Endothelial cell of umbilical vein (primary cell): ENCODE results near the gene SCARF1. TPM values are rescaled to one million over a fixed set of nuclear protein-coding genes. Genes with fewer than 3 reads are reported as not detected.

Experiments used
- BruUV-seq: library from RNA; stranded (reverse); fragments of 400-500 nt; replicated peaks from 2 replicates; lab custom pipeline; 2021; lab: Mats Ljungman, UMichigan
- CTCF ChIA-PET: fragments of 300-600, 350-600 bp; sonication (Branson Sonifier 250); formaldehyde crosslinking; loops from one replicate; lab custom pipeline; 2021; ENCODE audit warnings: antibody characterized with exemption, inconsistent platforms; lab: Charles Lee
- POLR2A ChIA-PET: fragments of 300-600, 350-600 bp; sonication (Branson Sonifier 250); formaldehyde crosslinking; loops from one replicate; lab custom pipeline; 2021; ENCODE audit warnings: antibody characterized with exemption, inconsistent platforms; lab: Charles Lee
- DNase-seq: peaks from one replicate; pipeline ENCODE4 v3.0.0-alpha.2; 2011; ENCODE audit warnings: low read depth, low spot score
- FAIRE-seq: peaks from 2 replicates; lab custom pipeline; 2011; peaks lifted over from hg19 to GRCh38; lab: Jason Lieb, UNC
- H2AFZ ChIP-seq: 2 replicates; pipeline ENCODE4 v1.6.0; 2012; ENCODE audit warnings: low read depth, low read length, control low read depth, inconsistent platforms
- H3K27ac ChIP-seq: 2 replicates; pipeline ENCODE4 v1.5.1; 2011; ENCODE audit warnings: low read depth, mild to moderate bottlenecking, control low read depth, low read length, moderate library complexity; ENCODE audit not compliant: insufficient read depth
- H3K27me3 ChIP-seq, 2 experiments: 2 replicates each; pipeline versions ENCODE4 v1.6.0 to v1.6.1; 2011; ENCODE audit warnings: low read length in 2 of 2, mixed read lengths in 1 of 2; ENCODE audit not compliant: control insufficient read depth in 2 of 2, insufficient read depth in 2 of 2
- H3K36me3 ChIP-seq, 2 experiments: 2 replicates in 1 of 2; 3 replicates in 1 of 2; pipeline ENCODE4 v1.5.1; 2011; ENCODE audit warnings: low read length in 2 of 2, mild to moderate bottlenecking in 1 of 2, moderate library complexity in 1 of 2; ENCODE audit not compliant: control insufficient read depth in 2 of 2, insufficient read depth in 2 of 2; ENCODE audit errors: extremely low read depth in 1 of 2
- H3K4me1 ChIP-seq: 3 replicates; pipeline ENCODE4 v1.5.1; 2011; ENCODE audit warnings: mild to moderate bottlenecking, low read length; ENCODE audit not compliant: control insufficient read depth, insufficient read depth; ENCODE audit errors: extremely low read depth
- H3K4me2 ChIP-seq: 2 replicates; pipeline ENCODE4 v1.6.1; 2011; ENCODE audit warnings: low read length, control low read depth, mixed read lengths; ENCODE audit not compliant: insufficient read depth
- H3K4me3 ChIP-seq, 3 experiments: fragments of 200-600 bp in 1 of 3; sonication (generic), shearing (Covaris generic) in 1 of 3; replicated peaks in 1 of 3; 2 replicates each; pipeline ENCODE4 v1.5.1; 2011 to 2016; ENCODE audit warnings: control low read depth in 3 of 3, low read length in 3 of 3, mild to moderate bottlenecking in 2 of 3, inconsistent platforms in 1 of 3, low read depth in 1 of 3, moderate library complexity in 1 of 3; ENCODE audit not compliant: insufficient read depth in 1 of 3
- H3K79me2 ChIP-seq: 2 replicates; pipeline ENCODE4 v1.6.0; 2012; ENCODE audit warnings: low read length, inconsistent platforms; ENCODE audit not compliant: control insufficient read depth, insufficient read depth
- H3K9ac ChIP-seq: replicated peaks from 2 replicates; pipeline ENCODE3; 2011; ENCODE audit warnings: low read length, control low read depth; ENCODE audit not compliant: insufficient read depth; ENCODE audit errors: extremely low read depth
- H3K9me1 ChIP-seq: replicated peaks from 3 replicates; pipeline ENCODE4 v1.6.0; 2011; ENCODE audit warnings: mild to moderate bottlenecking, low read length; ENCODE audit not compliant: control insufficient read depth, insufficient read depth; ENCODE audit errors: extremely low read depth
- H3K9me3 ChIP-seq: replicated peaks from 2 replicates; pipeline ENCODE4 v1.5.1; 2012; ENCODE audit warnings: low read length, inconsistent platforms; ENCODE audit not compliant: control insufficient read depth, insufficient read depth
- H4K20me1 ChIP-seq: replicated peaks from 2 replicates; pipeline ENCODE3; 2011; ENCODE audit warnings: mild to moderate bottlenecking, low read length; ENCODE audit not compliant: control insufficient read depth, insufficient read depth; ENCODE audit errors: extremely low read depth
- CTCF ChIP-seq, 2 donors: IDR thresholded peaks; 1 replicate in 1 of 2; 2 replicates in 1 of 2; pipeline ENCODE4 v1.5.1; 2011; ENCODE audit warnings: low read length in 2 of 2, mild to moderate bottlenecking in 2 of 2, moderate library complexity in 2 of 2, control low read depth in 1 of 2, inconsistent platforms in 1 of 2, low read depth in 1 of 2; ENCODE audit not compliant: insufficient read depth in 1 of 2; ENCODE audit errors: extremely low read depth in 1 of 2
- FOS ChIP-seq: IDR thresholded peaks from 2 replicates; pipeline ENCODE4 v1.6.1; 2011; ENCODE audit warnings: mild to moderate bottlenecking, low read length, moderate library complexity, borderline replicate concordance; ENCODE audit not compliant: insufficient read depth
- GATA2 ChIP-seq: IDR thresholded peaks from 2 replicates; pipeline ENCODE4 v1.7.0; 2011; ENCODE audit warnings: low read depth, mild to moderate bottlenecking, moderate library complexity, mixed read lengths, low read length; ENCODE audit not compliant: insufficient read length, insufficient read depth
- MYC ChIP-seq: IDR thresholded peaks from one replicate; pipeline ENCODE4 v1.6.1; 2011; ENCODE audit warnings: mild to moderate bottlenecking, low read depth, low read length
- dilution Hi-C: fragments of 300-500 bp; cut with MboI; formaldehyde crosslinking; loops from one replicate; pipeline ENCODE4 v1.15.0; 2019; ENCODE audit warnings: low sequenced_read_pairs; ENCODE audit not compliant: extremely low pct_ligation_motif_present
- intact Hi-C: fragments of 100-400 bp; cut with micrococcal nuclease; formaldehyde crosslinking; loops from one replicate; pipeline ENCODE4 v1.10.0; 2022
- polyA plus RNA-seq, 4 experiments: library from polyadenylated mRNA; depleted of rRNA in 3 of 4; stranded (reverse) in 3 of 4; unstranded in 1 of 4; fragments of >200 nt; gene quantifications; 2 replicates each; pipeline versions ENCODE4 v1.2.1 to v1.2.3, GENCODE V29; 2011 to 2012; ENCODE audit warnings: missing spikeins in 1 of 4
- total RNA-seq: library from RNA; stranded (reverse); gene quantifications from 2 replicates; pipeline ENCODE4 v1.2.3, GENCODE V29; 2021

Gene SCARF1
- total and polyA plus RNA-seq, 2 donors (not counting 3 experiments of a cell fraction or from before 2014, with no cell fraction given), result 52.8 to 93.7 TPM

GRCh38 chr17:1638624-1639300 is 6.8 kb downstream of the SCARF1 start:
- CTCF ChIA-PET, result interaction anchor here (1.5 to 2.7 kb wide), 2 partner anchors 9 to 64 kb away, joined by 7 to 8 read pairs; no protein-coding TSS in a partner anchor
- FAIRE-seq (no peak), DNase-seq (no peak)
- H3K79me2 ChIP-seq, result no peaks in the 10 kb centered on the region
- H3K4me1 ChIP-seq, result no peaks in the 10 kb centered on the region
- BruUV-seq, result no TSS peak
- dilution Hi-C loops (no loop called here), intact Hi-C loops (no loop called here)
- no peaks in the 10 kb centered on the region for H3K9me1 ChIP-seq
- H3K27me3 ChIP-seq, result no peaks in the 10 kb centered on the region
- no peaks in the 10 kb centered on the region for H4K20me1 ChIP-seq
- no peak overlapping the region for H3K9ac ChIP-seq
- H3K4me3 ChIP-seq, result no peak overlapping the region
- peaks cover 2 to 48% of the 10 kb centered on the region in 2 experiments for H3K36me3 ChIP-seq
- no peaks in the 10 kb centered on the region for H3K9me3 ChIP-seq
- no peak overlapping the region for H2AFZ ChIP-seq
- no peak overlapping the region for H3K27ac ChIP-seq
- POLR2A ChIA-PET, result interaction anchor here (0.7 kb wide), 1 partner anchor 39 kb away, joined by 12 read pairs; no protein-coding TSS in a partner anchor
- no peak overlapping the region for H3K4me2 ChIP-seq
- TF ChIP-seq FOS (no peak), GATA2 (no peak), CTCF (IDR thresholded peaks at IDR 0.05; ENCODE audit: extremely low read depth in 1 of 2, insufficient read depth in 1 of 2, low read depth in 1 of 2, low read length in 2 of 2) (no peak), MYC (no peak)
